ENCODE measurements around the gene CSF2RB.
A peak's percentile ranks its signal among the peaks of the same experiment; 100 is the strongest.
"Not testable (repeated sequence)": the region's sequence is repeated elsewhere in the genome, so short reads cannot be mapped to it uniquely, and the experiment has no call there.

The CSF2RB gene

DNA sequence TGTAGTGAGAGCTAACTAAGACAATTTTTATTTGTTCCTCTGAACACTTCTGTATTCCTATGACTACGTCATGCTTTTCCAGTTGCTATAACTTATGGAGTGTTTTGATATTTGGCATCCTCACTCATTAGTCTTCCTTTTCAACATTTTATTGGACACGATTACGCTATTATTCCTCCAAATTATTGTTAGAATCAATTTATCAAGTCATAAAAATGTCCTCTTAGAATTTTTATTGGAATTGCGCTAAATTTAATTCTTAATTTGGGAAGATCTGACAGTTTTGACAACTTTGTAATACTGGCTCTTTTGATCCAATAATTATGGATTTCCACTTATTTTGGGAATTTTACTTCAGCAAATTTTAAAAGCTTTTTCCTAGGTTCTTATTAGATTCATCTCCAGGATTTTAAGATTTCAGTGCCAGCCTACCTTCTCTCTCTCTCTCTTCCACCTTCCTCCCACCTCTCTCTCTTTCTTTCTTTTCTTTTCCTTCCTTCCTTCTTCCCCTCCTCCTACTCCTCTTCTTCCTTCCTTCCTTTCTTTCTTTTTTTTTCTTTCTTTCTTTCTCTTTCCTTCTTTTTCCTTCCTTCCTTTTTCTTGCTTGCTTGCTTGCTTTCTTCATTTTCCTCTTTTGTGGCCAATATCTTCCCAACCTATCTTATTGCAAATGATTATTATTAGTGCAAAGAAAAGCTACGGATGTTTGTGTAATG, 55.0 kb downstream of the CSF2RB start:
- no peak for DNase-seq (ENCODE audit: low spot score)

DNA sequence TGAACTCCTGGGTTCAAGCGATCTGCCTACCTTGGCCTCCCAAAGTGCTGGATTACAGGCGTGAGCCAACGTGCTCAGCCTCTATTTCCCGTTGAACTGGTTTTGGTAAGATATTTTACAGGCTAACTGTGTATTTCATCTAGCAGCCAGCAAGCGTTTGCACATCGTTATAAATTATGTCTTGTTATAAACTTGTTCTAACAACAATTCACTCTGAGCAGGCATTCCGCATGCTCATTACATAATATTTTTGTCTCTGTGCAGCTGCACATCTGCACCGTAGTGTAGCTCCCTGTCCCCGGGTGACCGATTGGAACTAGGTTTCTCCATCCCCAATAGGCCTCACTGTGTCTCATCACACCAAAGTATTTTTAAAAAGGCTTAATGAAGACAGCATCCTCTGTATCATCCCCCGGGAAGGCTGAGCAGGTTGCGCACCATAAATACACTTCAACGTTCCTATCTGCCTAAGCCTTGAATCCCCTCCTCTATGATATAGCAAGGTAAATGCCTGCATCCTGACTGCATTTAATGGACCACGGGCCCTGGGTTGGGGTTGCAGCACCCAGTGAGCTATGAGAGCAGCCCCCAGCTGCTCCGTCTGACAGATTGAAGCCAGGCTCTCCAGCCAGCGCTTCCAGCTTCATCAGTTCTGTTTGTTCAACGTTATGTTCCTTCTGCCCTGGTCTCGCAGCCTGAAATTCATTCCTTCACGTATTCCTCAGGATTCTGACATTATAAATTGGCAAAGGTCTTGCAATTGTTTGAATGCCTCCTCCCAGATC, 58.1 kb downstream of the CSF2RB start:
- DNase-seq (ENCODE audit: low spot score), result no peak

DNA sequence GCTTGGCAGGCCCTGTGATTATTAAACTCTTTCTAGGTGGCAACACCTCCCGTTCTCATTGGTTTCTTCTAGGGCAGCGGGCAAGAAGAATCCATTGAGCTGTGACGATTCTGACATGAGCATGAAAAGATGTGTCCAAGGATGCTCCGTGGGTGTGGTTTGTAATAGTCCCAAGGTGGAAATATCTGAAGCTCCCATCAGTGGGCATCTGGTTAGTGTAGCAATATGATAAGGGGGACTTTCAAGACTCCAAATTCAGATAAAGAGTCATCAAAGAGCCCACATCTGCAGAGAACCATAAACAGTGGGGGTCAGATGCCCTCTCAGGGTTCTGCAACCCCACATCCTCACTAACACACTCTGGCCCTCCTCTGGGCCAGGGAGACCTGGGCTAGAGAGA, 63.2 kb downstream of the CSF2RB start:
- no peak for DNase-seq (ENCODE audit: low spot score)

DNA sequence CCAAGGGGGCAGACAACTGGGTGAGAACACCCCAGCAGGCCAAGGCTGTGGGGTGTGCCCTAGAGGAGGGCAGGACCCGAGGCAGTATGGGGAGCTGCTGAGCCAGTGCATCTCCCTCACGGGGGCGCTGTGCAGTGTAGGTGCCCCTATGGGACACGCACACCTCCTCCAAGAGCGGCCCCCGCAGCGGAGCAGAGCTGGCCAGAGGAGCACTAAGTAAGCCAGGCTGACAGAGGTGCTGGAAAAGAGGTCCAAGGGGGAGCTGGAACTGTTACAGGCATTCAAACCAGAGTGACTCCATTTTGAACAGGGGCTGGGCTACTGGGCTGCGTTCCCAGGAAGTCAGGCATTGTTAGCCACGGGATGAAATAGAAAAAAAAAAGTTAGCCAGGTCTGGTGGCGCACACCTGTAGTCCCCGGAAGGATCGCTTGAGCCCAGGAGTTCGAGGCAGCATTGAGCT, 64.0 kb downstream of the CSF2RB start:
- peak; percentile 90 for DNase-seq (ENCODE audit: low spot score)

DNA sequence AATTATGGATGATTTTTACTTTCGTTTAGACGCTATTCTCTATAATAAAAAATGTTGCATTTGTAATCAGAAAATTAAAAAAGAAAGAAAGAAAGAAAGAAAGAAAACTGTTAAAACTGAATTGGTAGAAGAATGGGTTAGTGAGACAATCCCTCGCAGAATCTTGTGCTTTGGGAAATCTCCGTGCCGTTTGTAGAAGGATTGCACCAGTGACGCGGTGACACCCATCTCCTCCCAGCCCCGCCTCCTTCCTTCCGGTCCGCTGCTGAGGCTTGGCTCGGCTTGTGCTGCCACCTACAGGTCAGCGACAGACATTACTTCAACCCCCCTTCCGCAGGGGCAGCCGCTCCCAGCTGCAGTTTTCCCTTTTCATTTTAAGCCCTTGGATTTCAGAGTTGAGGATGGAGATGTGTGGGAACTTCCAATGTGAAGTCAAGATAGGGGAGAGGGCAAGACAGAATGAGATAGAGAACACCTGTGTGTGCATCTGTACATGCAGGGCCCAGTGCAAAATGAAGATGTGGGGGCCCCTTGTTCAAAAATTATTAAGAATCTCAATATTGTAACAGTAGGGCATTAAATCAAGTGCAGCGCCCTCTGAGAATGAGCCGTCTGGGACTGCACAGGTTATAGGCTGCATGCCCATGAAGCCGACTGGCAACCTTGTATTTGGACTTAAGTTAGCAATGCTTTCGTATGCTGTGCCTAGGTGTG, 64.7 kb downstream of the CSF2RB start:
- peak; percentile 94 for DNase-seq (ENCODE audit: low spot score)

DNA sequence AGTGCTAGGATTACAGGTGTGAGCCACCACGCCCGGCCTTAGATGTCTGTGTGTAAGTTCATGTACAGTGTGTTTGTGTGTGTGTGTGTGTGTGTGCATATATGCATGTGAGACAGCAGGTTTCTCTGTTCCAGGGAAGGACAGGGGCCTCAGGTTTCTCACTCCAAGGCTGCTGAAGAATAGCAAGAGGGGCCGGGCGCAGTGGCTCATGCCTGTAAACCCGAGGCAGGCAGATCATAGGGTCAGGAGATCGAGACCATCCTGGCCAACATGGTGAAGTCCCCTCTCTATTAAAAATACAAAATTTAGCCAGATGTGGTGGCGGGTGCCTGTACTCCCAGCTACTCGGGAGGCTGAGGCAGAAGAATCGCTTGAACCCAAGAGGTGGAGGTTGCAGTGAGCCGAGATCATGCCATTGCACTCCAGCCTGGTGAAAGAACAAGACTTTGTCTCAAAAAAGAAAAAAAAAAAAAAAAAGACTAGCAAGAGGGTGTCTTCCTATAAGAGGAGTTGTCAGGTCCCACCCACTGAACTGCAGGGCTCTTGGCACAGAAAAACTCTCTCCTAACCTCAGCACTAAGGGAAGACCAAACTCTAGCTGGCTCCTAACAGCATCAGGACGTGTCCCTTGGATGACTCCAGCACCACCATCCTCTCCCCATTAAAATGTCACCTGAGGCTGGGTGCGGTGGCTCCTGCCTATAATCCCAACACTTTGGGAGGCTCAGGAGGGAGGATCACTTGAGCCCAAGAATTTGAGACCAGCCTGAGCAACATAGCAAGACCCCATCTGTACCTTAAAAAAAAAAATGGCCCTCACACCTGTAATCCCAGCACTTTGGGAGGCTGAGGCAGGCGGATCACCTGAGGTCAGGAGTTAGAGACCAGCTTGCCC, 65.8 kb downstream of the CSF2RB start:
- DNase-seq (ENCODE audit: low spot score), result no peak

DNA sequence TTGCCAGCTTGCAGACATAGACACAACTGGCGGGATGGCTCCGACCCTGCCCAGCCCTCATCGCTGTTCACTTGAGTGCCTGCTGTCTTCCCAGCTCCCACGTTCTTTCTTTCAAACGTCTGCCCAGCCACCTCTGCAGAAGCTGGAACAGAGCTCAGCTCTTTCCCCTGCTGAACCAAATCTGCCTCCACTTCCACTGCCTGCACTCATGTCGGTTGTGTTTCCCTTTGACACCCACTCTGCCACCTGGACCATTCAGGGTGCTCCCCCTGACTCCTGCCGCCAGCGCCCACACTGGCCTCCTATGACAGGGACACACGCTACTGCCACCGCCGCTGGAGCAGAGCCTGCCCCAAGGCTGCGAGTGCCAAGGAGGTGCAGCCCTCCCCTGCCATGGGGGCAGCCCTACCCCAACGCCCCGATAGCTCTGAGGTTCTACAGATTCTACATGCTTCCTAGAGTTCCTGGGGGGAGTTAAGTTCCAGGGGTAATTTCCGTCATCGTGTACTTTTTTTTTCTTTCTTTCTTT, 67.9 kb downstream of the CSF2RB start:
- DNase-seq (ENCODE audit: low spot score), result no peak

DNA sequence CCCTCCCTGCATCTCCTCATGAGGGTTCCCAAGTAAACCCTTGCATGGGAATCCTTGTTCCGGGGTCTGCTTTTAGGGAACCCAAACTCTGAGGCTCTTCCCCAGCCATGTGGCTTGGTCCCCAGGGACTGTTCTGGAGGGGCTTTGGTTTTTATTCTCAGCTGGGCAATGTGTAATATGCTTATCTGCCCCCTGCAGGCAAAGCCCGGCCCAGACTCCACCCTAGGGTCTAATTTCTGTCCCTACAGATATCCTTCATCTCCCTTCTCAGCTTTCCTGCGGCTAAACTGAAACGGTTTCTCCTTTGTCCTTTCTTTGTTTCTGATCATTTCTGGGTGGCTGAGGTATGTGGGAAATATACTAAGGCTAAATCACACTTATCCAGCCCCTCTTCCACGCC, 68.7 kb downstream of the CSF2RB start:
- DNase-seq (ENCODE audit: low spot score), result peak; percentile 21

DNA sequence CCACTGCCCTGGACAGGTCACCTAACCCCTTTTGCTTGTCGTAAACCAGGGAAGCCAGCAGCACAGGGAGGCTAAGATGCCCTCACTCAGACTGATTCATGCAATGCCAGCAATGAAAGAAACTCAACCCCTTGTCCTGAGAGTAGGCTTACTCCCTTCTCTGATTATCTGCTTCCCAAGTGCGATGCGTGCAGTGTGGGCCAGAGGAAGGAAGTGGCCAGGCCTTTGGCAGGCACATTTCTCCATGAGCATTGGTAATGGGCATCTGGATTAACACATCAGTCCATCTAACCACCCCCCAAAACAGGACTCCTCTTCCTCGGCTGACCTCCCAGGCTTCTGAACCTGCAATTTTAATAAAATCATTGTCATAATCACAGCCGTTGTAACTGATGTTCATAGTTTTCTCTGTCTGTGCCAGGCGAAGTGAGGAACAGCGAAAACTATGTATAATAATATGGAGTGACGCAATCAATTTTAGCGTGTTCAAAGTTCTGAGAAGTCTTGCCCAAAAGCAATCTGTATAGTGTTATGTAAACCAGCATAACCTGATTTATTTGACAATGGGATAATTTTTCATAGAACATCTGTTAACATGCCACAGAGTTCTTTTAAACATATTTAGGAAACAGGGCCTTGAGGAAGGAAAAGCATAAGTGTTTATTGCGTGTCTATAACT, 71.9 kb downstream of the CSF2RB start:
- no peak for DNase-seq (ENCODE audit: low spot score)

DNA sequence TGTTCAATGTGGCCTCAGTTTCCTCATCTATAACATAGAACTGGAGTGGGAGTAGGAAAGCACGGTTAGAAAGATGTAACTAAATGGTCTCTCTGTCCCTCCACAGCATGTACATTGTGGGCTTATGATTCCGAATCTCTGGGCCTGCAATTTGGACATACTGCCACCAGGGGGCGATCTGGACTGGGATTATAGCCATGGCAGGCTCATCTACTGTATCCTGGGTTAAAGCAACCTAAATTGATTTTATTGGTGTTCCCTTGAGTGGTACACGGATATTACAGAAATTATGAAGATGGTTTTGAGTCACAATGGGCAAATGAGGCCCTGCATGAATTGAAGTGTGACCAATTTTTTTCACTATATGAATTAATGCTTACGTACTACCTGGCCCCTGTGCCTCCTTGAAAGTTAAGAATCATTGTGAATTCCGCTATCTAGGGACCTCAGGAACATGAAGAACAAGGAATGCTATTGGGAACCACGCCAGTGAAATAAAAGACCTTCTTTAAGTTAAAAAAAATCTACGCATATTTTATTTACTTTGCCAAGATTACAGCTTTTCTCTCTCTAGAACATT, 72.9 kb downstream of the CSF2RB start:
- DNase-seq (ENCODE audit: low spot score), result peak; percentile 48

DNA sequence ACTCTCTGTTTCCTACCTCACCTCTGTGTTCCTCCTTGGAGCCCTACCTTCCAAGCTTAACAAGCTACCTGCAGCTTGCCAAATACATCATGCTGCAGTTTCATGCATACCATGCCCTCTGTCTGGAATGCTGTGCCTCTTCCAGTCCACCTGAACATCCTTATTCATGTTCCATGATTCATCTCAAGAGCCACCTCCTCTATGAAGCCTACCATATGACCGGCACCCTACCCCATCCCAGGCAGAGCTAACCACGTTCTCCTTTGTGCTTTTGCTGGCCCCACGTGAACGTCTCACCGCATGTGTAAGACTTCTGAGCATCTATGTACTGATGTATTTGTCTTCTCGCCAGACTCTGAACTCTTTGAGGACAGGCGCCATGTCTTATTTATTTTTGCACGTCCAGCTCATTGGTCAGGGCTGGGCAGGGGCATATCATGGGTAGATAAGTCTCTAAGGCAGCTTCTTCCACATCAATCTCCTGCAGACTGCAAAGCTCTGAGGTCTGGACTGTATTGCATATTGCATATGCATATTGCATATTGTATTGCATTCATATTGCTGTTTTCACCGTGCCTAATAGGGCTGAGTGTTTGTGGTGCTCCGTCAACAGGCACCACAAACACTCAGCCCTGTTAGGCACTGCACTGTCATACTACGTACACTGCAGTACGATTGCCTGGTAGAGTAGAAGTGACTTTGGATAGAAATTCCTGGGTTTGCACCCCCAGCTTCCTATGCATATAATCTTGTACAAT, 74.8 kb downstream of the CSF2RB start:
- no peak for DNase-seq (ENCODE audit: low spot score)

DNA sequence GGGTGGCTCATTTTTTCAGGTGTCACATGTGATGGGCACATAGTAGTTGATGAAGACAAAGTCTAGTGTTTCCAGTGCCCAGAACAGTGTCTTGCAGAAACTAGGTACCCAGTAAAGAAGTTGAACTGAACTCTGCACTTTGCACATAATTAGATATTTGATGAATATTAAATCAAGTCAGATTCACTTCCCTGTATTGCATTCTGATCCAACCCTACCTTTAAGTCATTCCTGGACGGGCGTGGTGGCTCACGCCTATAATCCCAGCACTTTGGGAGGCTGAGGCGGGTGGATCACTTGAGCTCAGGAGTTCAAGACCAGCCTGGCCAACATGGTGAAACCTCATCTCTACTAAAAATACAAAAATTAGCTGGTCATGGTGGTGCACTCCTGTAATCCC, 75.6 kb downstream of the CSF2RB start:
- DNase-seq (ENCODE audit: low spot score), result not testable (repeated sequence)
